H1 (cell line): Measurements from ENCODE around the gene ANAPC1. TPM values are rescaled to one million over a fixed set of nuclear protein-coding genes. Genes with fewer than 3 reads are reported as not detected.

Experiments used
- ASH2L ChIP-seq: fragments of 200-600, 300-600 bp; sonication (generic); IDR thresholded peaks from one replicate; pipeline ENCODE4 v1.7.1; 2017; ENCODE audit warnings: low read length
- CTBP2 ChIP-seq: IDR thresholded peaks from 2 replicates; pipeline ENCODE4 v1.7.0; 2011; ENCODE audit warnings: borderline replicate concordance, mild to moderate bottlenecking, moderate library complexity, mixed read lengths, low read length; ENCODE audit not compliant: insufficient read depth, insufficient read length
- GABPA ChIP-seq: IDR thresholded peaks from 2 replicates; pipeline ENCODE4 v1.6.1; 2011; ENCODE audit warnings: mild to moderate bottlenecking, low read length, moderate library complexity, borderline replicate concordance; ENCODE audit not compliant: insufficient read depth
- GTF2F1 ChIP-seq: IDR thresholded peaks from 2 replicates; pipeline ENCODE4 v1.6.1; 2012; ENCODE audit warnings: low read depth, low read length, improper control_type of control experiment, borderline replicate concordance
- JUN ChIP-seq: IDR thresholded peaks from 2 replicates; pipeline ENCODE4 v1.6.1; 2011; ENCODE audit warnings: low read depth, mild to moderate bottlenecking, improper control_type of control experiment, low read length
- KDM4A ChIP-seq: IDR thresholded peaks from one replicate; pipeline ENCODE4 v1.7.1; 2012; ENCODE audit warnings: low read depth, mild to moderate bottlenecking, moderate library complexity, low read length, inconsistent platforms; ENCODE audit not compliant: severe bottlenecking
- KDM5A ChIP-seq: fragments of 200-600 bp; IDR thresholded peaks from 2 replicates; pipeline ENCODE4 v1.7.1; 2012; ENCODE audit warnings: mild to moderate bottlenecking, low read length, inconsistent platforms, mixed read lengths
- NRF1 ChIP-seq: IDR thresholded peaks from 2 replicates; pipeline ENCODE4 v1.6.1; 2011; ENCODE audit warnings: mild to moderate bottlenecking, low read depth, low read length, improper control_type of control experiment
- RXRA ChIP-seq: IDR thresholded peaks from 2 replicates; pipeline ENCODE4 v1.6.1; 2011; ENCODE audit warnings: low read depth, mild to moderate bottlenecking, low read length, moderate library complexity; ENCODE audit not compliant: insufficient read depth
- SIN3A ChIP-seq, 2 experiments: IDR thresholded peaks in 1 of 2; conservative IDR thresholded peaks in 1 of 2; 2 replicates each; pipeline ENCODE4 v1.6.1; 2011 to 2012; ENCODE audit warnings: low read length in 2 of 2, improper control_type of control experiment in 1 of 2, low read depth in 1 of 2, mild to moderate bottlenecking in 1 of 2
- SUZ12 ChIP-seq: fragments of 200-600 bp; sonication (generic); IDR thresholded peaks from 2 replicates; pipeline ENCODE4 v1.6.1; 2012; ENCODE audit warnings: mild to moderate bottlenecking, inconsistent platforms, low read length, moderate library complexity, mixed read lengths
- polyA plus RNA-seq, 7 experiments: library from polyadenylated mRNA; depleted of rRNA in 3 of 7; stranded (reverse) in 5 of 7; unstranded in 2 of 7; fragments of >200 nt in 5 of 7; fragments of 200-250 nt in 2 of 7; gene quantifications; 1 replicate in 5 of 7; 2 replicates in 1 of 7; 4 replicates in 1 of 7; pipeline versions ENCODE4 v1.2.1 to v1.2.3, GENCODE V29; 2011 to 2013; ENCODE audit warnings: missing spikeins in 2 of 7, mixed read lengths in 2 of 7
- total RNA-seq: library from RNA; stranded (reverse); fragmentation: NEBNext Ultra II Directional; extraction: Animal tissue kit (Norgen Biotek cat#: 25700); gene quantifications from 2 replicates; pipeline ENCODE4 v1.2.1, GENCODE V29; 2021
- TF ChIP-seq, protein P1 (sequence below): fragments of 300-600 bp; sonication (generic); IDR thresholded peaks from 2 replicates; pipeline ENCODE4 v1.7.1; 2012; ENCODE audit warnings: low read length, moderate library complexity, mild to moderate bottlenecking, inconsistent platforms; ENCODE audit not compliant: insufficient replicate concordance

The ANAPC1 gene
- total and polyA plus RNA-seq, 2 of the 8 experiments (the other 6 are each of a cell fraction or from before 2014, with no cell fraction given): 46.6 to 107 TPM

DNA sequence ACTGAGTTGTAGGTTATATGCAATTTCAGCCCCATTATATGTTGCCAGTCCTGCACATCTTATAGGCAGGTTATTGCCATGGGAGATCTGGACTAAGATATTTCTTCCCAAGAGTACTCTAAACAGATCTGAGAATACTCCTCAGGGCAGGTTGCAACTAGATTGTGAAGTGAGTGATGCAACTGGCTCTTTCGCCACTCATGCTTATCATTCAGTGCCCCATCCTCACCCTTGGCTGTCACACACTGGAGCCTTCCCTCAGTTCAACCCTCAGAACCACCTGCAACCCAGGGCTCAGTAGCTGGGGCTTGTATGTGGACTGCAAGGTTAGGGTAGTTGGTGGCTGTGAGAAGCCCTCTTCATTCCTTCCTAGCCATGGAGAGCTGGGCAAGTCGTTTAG, 28.6 kb upstream of the ANAPC1 start (continued):
- TF ChIP-seq, protein P1, sequence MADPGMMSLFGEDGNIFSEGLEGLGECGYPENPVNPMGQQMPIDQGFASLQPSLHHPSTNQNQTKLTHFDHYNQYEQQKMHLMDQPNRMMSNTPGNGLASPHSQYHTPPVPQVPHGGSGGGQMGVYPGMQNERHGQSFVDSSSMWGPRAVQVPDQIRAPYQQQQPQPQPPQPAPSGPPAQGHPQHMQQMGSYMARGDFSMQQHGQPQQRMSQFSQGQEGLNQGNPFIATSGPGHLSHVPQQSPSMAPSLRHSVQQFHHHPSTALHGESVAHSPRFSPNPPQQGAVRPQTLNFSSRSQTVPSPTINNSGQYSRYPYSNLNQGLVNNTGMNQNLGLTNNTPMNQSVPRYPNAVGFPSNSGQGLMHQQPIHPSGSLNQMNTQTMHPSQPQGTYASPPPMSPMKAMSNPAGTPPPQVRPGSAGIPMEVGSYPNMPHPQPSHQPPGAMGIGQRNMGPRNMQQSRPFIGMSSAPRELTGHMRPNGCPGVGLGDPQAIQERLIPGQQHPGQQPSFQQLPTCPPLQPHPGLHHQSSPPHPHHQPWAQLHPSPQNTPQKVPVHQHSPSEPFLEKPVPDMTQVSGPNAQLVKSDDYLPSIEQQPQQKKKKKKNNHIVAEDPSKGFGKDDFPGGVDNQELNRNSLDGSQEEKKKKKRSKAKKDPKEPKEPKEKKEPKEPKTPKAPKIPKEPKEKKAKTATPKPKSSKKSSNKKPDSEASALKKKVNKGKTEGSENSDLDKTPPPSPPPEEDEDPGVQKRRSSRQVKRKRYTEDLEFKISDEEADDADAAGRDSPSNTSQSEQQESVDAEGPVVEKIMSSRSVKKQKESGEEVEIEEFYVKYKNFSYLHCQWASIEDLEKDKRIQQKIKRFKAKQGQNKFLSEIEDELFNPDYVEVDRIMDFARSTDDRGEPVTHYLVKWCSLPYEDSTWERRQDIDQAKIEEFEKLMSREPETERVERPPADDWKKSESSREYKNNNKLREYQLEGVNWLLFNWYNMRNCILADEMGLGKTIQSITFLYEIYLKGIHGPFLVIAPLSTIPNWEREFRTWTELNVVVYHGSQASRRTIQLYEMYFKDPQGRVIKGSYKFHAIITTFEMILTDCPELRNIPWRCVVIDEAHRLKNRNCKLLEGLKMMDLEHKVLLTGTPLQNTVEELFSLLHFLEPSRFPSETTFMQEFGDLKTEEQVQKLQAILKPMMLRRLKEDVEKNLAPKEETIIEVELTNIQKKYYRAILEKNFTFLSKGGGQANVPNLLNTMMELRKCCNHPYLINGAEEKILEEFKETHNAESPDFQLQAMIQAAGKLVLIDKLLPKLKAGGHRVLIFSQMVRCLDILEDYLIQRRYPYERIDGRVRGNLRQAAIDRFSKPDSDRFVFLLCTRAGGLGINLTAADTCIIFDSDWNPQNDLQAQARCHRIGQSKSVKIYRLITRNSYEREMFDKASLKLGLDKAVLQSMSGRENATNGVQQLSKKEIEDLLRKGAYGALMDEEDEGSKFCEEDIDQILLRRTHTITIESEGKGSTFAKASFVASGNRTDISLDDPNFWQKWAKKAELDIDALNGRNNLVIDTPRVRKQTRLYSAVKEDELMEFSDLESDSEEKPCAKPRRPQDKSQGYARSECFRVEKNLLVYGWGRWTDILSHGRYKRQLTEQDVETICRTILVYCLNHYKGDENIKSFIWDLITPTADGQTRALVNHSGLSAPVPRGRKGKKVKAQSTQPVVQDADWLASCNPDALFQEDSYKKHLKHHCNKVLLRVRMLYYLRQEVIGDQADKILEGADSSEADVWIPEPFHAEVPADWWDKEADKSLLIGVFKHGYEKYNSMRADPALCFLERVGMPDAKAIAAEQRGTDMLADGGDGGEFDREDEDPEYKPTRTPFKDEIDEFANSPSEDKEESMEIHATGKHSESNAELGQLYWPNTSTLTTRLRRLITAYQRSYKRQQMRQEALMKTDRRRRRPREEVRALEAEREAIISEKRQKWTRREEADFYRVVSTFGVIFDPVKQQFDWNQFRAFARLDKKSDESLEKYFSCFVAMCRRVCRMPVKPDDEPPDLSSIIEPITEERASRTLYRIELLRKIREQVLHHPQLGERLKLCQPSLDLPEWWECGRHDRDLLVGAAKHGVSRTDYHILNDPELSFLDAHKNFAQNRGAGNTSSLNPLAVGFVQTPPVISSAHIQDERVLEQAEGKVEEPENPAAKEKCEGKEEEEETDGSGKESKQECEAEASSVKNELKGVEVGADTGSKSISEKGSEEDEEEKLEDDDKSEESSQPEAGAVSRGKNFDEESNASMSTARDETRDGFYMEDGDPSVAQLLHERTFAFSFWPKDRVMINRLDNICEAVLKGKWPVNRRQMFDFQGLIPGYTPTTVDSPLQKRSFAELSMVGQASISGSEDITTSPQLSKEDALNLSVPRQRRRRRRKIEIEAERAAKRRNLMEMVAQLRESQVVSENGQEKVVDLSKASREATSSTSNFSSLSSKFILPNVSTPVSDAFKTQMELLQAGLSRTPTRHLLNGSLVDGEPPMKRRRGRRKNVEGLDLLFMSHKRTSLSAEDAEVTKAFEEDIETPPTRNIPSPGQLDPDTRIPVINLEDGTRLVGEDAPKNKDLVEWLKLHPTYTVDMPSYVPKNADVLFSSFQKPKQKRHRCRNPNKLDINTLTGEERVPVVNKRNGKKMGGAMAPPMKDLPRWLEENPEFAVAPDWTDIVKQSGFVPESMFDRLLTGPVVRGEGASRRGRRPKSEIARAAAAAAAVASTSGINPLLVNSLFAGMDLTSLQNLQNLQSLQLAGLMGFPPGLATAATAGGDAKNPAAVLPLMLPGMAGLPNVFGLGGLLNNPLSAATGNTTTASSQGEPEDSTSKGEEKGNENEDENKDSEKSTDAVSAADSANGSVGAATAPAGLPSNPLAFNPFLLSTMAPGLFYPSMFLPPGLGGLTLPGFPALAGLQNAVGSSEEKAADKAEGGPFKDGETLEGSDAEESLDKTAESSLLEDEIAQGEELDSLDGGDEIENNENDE: no peak
- TF ChIP-seq KDM5A (no peak), NRF1 (no peak), GTF2F1 (no peak), GABPA (no peak), RXRA (no peak), JUN (no peak), SIN3A (conservative IDR thresholded peaks at IDR 0.05 in 1 of 2, IDR thresholded peaks at IDR 0.05 in 1 of 2; ENCODE audit: low read depth in 1 of 2, low read length in 2 of 2) (no peak), KDM4A (no peak), CTBP2 (no peak), ASH2L (no peak), SUZ12 (no peak)
